ENCODE data around the gene HTR3D. TPM values are rescaled to one million over a fixed set of nuclear protein-coding genes. Genes with fewer than 3 reads are reported as not detected.
"Not testable (repeated sequence)": the region's sequence is repeated elsewhere in the genome, so short reads cannot be mapped to it uniquely, and the experiment has no call there.

HTR3D gene
- total RNA-seq, 3 donors from 2014 or later = not detected

- H3K36me3 ChIP-seq = no peaks in the 10 kb centered on the region
- H3K4me1 ChIP-seq = no peaks in the 10 kb centered on the region
- no peaks in the 10 kb centered on the region for H3K27me3 ChIP-seq
- no peak for DNase-seq (ENCODE audit: low spot score in 2 of 2)
- H3K4me3 ChIP-seq = no peak overlapping the region
- H3K27ac ChIP-seq = no peak overlapping the region
- intact Hi-C loops (cut with DNase I; ENCODE audit: low total_unique reads) = no loop called here
- no peaks in the 10 kb centered on the region for H3K9me3 ChIP-seq
- no peak for TF ChIP-seq POLR2AphosphoS5 (IDR thresholded peaks at IDR 0.05)
- no peak for TF ChIP-seq POLR2A (IDR thresholded peaks at IDR 0.05)
- TF ChIP-seq CTCF (IDR thresholded peaks at IDR 0.05) = no peak
Observed at GRCh38 chr3:184003187-184003967, 28.2 kb upstream of the HTR3D start.

- Histone ChIP-seq H3K9me3 (no peaks in the 10 kb centered on the region), H3K36me3 (no peaks in the 10 kb centered on the region), H3K4me1 (no peaks in the 10 kb centered on the region), H3K4me3 (no peak overlapping the region), H3K27ac (no peak overlapping the region), H3K27me3 (no peaks in the 10 kb centered on the region)
- TF ChIP-seq POLR2A (IDR thresholded peaks at IDR 0.05) (no peak), CTCF (IDR thresholded peaks at IDR 0.05) (no peak), POLR2AphosphoS5 (IDR thresholded peaks at IDR 0.05) (no peak)
- intact Hi-C loops (cut with DNase I; ENCODE audit: low total_unique reads) = no loop called here
- no peak for DNase-seq (ENCODE audit: low spot score in 2 of 2)
Observed at GRCh38 chr3:184004476-184004875, 27.1 kb upstream of the HTR3D start.

GRCh38 chr3:184005941-184006507 lies 25.5 kb upstream of the HTR3D start:
- Histone ChIP-seq H3K36me3 (no peaks in the 10 kb centered on the region), H3K9me3 (no peaks in the 10 kb centered on the region), H3K27ac (peak overlapping the region in 1 of 2 donors; percentile 18), H3K4me3 (peak overlapping the region in 2 of 3 donors; percentile 25 to 27), H3K27me3 (no peaks in the 10 kb centered on the region), H3K4me1 (no peaks in the 10 kb centered on the region)
- TF ChIP-seq POLR2AphosphoS5 (IDR thresholded peaks at IDR 0.05) (no peak), POLR2A (IDR thresholded peaks at IDR 0.05) (no peak), CTCF (IDR thresholded peaks at IDR 0.05) (no peak)
- peak; percentile 52 to 62 for DNase-seq (ENCODE audit: low spot score in 2 of 2)
- intact Hi-C loops (cut with DNase I; ENCODE audit: low total_unique reads) = no loop called here

- intact Hi-C loops (cut with DNase I; ENCODE audit: low total_unique reads); H3K27ac ChIP-seq; H3K36me3 ChIP-seq; H3K27me3 ChIP-seq; DNase-seq (ENCODE audit: low spot score in 2 of 2); H3K4me3 ChIP-seq; H3K9me3 ChIP-seq; H3K4me1 ChIP-seq: not testable (repeated sequence)
Observed at GRCh38 chr3:184007143-184007813, 24.3 kb upstream of the HTR3D start.

GRCh38 chr3:184008161-184008560 lies 23.4 kb upstream of the HTR3D start:
- H3K36me3 ChIP-seq = no peaks in the 10 kb centered on the region
- no peak overlapping the region for H3K4me3 ChIP-seq
- no peaks in the 10 kb centered on the region for H3K9me3 ChIP-seq
- intact Hi-C loops (cut with DNase I; ENCODE audit: low total_unique reads) = no loop called here
- H3K27ac ChIP-seq = no peak overlapping the region
- H3K27me3 ChIP-seq = no peaks in the 10 kb centered on the region
- H3K4me1 ChIP-seq = no peaks in the 10 kb centered on the region
- no peak for TF ChIP-seq POLR2A (IDR thresholded peaks at IDR 0.05)
- no peak for TF ChIP-seq POLR2AphosphoS5 (IDR thresholded peaks at IDR 0.05)
- TF ChIP-seq CTCF (IDR thresholded peaks at IDR 0.05) = no peak
- DNase-seq (ENCODE audit: low spot score in 2 of 2) = no peak

Data from breast epithelium (tissue), 4 donors.